ENCODE results near the gene SLC38A2. TPM values are rescaled to one million over a fixed set of nuclear protein-coding genes. Genes with fewer than 3 reads are reported as not detected.

The SLC38A2 gene
- total RNA-seq, 1 donor from 2014 or later, result 754 TPM

- Mint-ChIP-seq H3K27me3 (ENCODE audit: unreplicated experiment) (no peaks in the 10 kb centered on the region), H3K4me1 (ENCODE audit: unreplicated experiment) (peaks cover 63% of the 10 kb centered on the region)
- DNase-seq (ENCODE audit: extremely low spot score, unreplicated experiment), result no peak
Measured at GRCh38 chr12:46369095-46369473, 3.5 kb downstream of the SLC38A2 start.

DNA sequence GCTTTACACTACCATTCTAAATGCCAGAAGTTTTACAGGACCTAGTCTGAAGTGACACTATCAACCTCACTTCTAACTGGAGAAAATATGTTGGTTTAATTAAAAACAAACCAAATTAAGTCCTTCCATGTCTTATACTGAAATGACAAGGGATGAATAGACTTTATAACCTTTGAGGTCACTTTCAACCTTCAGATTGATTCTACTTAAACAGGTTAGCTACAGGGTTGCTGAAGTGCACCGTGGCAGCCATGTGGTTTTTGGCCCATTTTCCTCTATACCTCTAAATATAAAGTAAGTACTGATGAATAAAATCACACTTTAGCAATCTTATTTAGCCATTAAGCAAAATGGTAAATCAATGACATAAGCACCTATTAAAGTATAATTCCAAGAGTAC lies 3.9 kb downstream of the SLC38A2 start:
- Mint-ChIP-seq H3K4me3 (ENCODE audit: unreplicated experiment) (peak overlapping the region; percentile 95), H3K27me3 (ENCODE audit: unreplicated experiment) (no peaks in the 10 kb centered on the region), H3K36me3 (ENCODE audit: unreplicated experiment) (peaks cover 76% of the 10 kb centered on the region), H3K9me3 (ENCODE audit: unreplicated experiment) (no peaks in the 10 kb centered on the region), H3K27ac (ENCODE audit: unreplicated experiment) (peak overlapping the region; percentile 56), H3K4me1 (ENCODE audit: unreplicated experiment) (peaks cover 63% of the 10 kb centered on the region)
- DNase-seq (ENCODE audit: extremely low spot score, unreplicated experiment), result no peak
- no peak for TF ChIP-seq CTCF (IDR thresholded peaks at IDR 0.05)

More at GRCh38 chr12:46369095-46369473, 3.5 kb downstream of the SLC38A2 start:
- H3K36me3 Mint-ChIP-seq (ENCODE audit: unreplicated experiment), result peaks cover 72% of the 10 kb centered on the region
- H3K4me3 Mint-ChIP-seq (ENCODE audit: unreplicated experiment), result peak overlapping the region; percentile 95
- H3K9me3 Mint-ChIP-seq (ENCODE audit: unreplicated experiment), result no peaks in the 10 kb centered on the region
- TF ChIP-seq CTCF (IDR thresholded peaks at IDR 0.05), result no peak
- peak overlapping the region; percentile 95 for H3K27ac Mint-ChIP-seq (ENCODE audit: unreplicated experiment)

DNA sequence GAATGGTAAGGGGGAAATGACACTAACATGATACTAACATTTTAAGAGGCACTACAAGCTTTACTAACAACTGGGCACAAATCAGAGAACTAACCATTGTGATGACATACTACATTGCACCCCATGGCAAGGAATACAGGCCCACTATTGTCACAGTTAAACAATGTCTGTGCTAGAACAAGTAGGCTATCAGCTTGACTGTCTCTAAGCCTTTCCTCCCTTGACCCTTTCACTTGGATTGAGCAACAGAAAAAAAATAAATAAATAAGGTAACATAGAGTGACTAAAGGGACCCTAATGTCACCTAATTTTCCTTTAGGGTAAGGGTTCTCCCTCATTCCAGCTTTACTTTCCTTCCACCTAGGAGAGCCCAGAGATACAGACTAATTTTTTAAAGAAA lies 4.4 kb downstream of the SLC38A2 start:
- peaks cover 65% of the 10 kb centered on the region for H3K4me1 Mint-ChIP-seq (ENCODE audit: unreplicated experiment)
- H3K27ac Mint-ChIP-seq (ENCODE audit: unreplicated experiment), result peak overlapping the region; percentile 56
- H3K4me3 Mint-ChIP-seq (ENCODE audit: unreplicated experiment), result peak overlapping the region; percentile 95
- DNase-seq (ENCODE audit: extremely low spot score, unreplicated experiment), result no peak
- H3K9me3 Mint-ChIP-seq (ENCODE audit: unreplicated experiment), result no peaks in the 10 kb centered on the region
- no peaks in the 10 kb centered on the region for H3K27me3 Mint-ChIP-seq (ENCODE audit: unreplicated experiment)
- H3K36me3 Mint-ChIP-seq (ENCODE audit: unreplicated experiment), result peaks cover 81% of the 10 kb centered on the region
- no peak for TF ChIP-seq CTCF (IDR thresholded peaks at IDR 0.05)

DNA sequence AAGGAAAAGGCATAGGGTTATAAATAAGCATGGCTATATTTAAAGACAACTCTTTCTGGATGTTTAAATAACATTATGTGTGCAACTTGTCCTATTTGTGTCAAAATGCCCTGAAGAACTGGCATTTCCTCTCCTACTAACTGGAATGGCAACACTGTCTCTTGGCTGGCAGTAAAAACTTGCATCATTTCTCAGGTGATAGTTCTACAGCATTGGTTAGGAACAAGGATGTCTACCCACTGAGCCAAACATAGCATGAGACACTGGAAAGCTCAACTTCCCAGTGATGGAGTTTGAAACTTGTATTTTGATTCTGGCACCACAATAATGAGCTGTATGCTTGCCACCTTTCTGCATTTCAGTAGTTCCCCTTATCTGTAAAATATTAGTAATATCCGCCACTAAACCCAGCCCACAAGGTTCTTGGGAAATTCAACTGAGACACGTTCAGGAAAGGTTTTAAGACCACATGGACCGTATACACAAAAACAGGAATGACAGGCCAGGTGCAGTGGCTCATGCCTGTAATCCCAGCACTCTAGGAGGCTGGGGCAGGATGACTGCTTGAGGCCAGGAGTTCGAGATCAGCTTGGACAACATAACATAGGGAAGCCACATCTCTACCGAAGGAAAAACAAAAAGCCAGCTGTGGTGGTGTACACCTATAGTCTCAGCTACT lies 5.1 kb downstream of the SLC38A2 start:
- H3K27ac Mint-ChIP-seq (ENCODE audit: unreplicated experiment), result peak overlapping the region; percentile 56
- no peak for DNase-seq (ENCODE audit: extremely low spot score, unreplicated experiment)
- H3K4me3 Mint-ChIP-seq (ENCODE audit: unreplicated experiment), result peak overlapping the region; percentile 95
- H3K36me3 Mint-ChIP-seq (ENCODE audit: unreplicated experiment), result peaks cover 87% of the 10 kb centered on the region
- peaks cover 71% of the 10 kb centered on the region for H3K4me1 Mint-ChIP-seq (ENCODE audit: unreplicated experiment)
- no peaks in the 10 kb centered on the region for H3K9me3 Mint-ChIP-seq (ENCODE audit: unreplicated experiment)
- no peak for TF ChIP-seq CTCF (IDR thresholded peaks at IDR 0.05)
- no peaks in the 10 kb centered on the region for H3K27me3 Mint-ChIP-seq (ENCODE audit: unreplicated experiment)

DNA sequence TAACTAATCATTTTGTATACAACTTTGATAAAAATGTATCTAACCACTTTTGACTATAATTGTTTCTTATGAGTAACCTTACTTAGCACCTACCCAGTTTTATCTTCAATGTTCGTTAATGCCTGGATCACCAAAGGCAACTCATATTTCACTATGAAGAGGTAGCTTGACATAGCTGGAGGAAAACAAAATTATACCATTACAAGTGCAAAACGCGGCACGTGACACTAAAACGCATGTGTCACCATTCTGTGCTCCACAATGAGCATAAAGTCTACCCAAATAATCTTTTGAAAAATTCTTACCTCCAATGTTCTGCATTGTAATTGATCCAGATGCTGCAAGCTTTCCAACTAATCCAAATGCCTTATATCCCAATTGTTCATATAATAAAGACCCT lies 5.8 kb downstream of the SLC38A2 start:
- peak overlapping the region; percentile 56 for H3K27ac Mint-ChIP-seq (ENCODE audit: unreplicated experiment)
- no peak for DNase-seq (ENCODE audit: extremely low spot score, unreplicated experiment)
- H3K36me3 Mint-ChIP-seq (ENCODE audit: unreplicated experiment), result peaks cover 90% of the 10 kb centered on the region
- H3K4me3 Mint-ChIP-seq (ENCODE audit: unreplicated experiment), result peak overlapping the region; percentile 95
- no peaks in the 10 kb centered on the region for H3K9me3 Mint-ChIP-seq (ENCODE audit: unreplicated experiment)
- no peak for TF ChIP-seq CTCF (IDR thresholded peaks at IDR 0.05)
- peaks cover 78% of the 10 kb centered on the region for H3K4me1 Mint-ChIP-seq (ENCODE audit: unreplicated experiment)
- H3K27me3 Mint-ChIP-seq (ENCODE audit: unreplicated experiment), result no peaks in the 10 kb centered on the region
